GM12878 (cell line): ENCODE results near the gene LAMP5. TPM values are rescaled to one million over a fixed set of nuclear protein-coding genes. Genes with fewer than 3 reads are reported as not detected.

Experiments used
- ATAC-seq: fragments of 200-7000 bp; cut with Tn5 transposase; 3 replicates; pipeline ENCODE4 v1.9.1; 2020; ENCODE audit warnings: mild to moderate bottlenecking, moderate library complexity
- BruUV-seq: library from RNA; stranded (reverse); fragments of 400-500 nt; replicated peaks from 2 replicates; lab custom pipeline; 2021; lab: Mats Ljungman, UMichigan
- CTCF ChIA-PET: fragments of 300-600 bp; sonication (Branson Sonifier 250); formaldehyde crosslinking; extraction: SDS; loops from one replicate; lab custom pipeline; 2021; ENCODE audit warnings: inconsistent platforms; lab: Yijun Ruan, JAX
- POLR2A ChIA-PET: fragments of 350-600 bp; formaldehyde crosslinking; extraction: SDS; loops from one replicate; lab custom pipeline; 2021; ENCODE audit warnings: inconsistent platforms; lab: Charles Lee
- RAD21 ChIA-PET: fragments of 300-600 bp; sonication (Branson Sonifier 250); formaldehyde crosslinking; loops from one replicate; lab custom pipeline; 2023; ENCODE audit warnings: antibody characterized with exemption; ENCODE audit not compliant: unreplicated experiment; lab: Charles Lee
- SMC1A ChIA-PET: fragments of 300-600 bp; sonication (Branson Sonifier 250); formaldehyde crosslinking; loops from one replicate; lab custom pipeline; 2023; ENCODE audit not compliant: unreplicated experiment, uncharacterized antibody; lab: Charles Lee
- DNase-seq: peaks from one replicate; pipeline ENCODE4 v3.0.0-alpha.2; 2011; ENCODE audit warnings: low read depth, low spot score
- FAIRE-seq: peaks from 3 replicates; lab custom pipeline; 2011; peaks lifted over from hg19 to GRCh38; lab: Jason Lieb, UNC
- H2AFZ ChIP-seq: 2 replicates; pipeline ENCODE4 v1.6.0; 2011; ENCODE audit warnings: low read depth, low read length, control low read depth; ENCODE audit not compliant: control insufficient read depth
- H3K27ac ChIP-seq: 2 replicates; pipeline ENCODE4 v1.5.1; 2011; ENCODE audit warnings: control low read depth; ENCODE audit not compliant: control insufficient read depth, insufficient read depth
- H3K27me3 ChIP-seq, 2 experiments: replicated peaks in 1 of 2; 2 replicates each; pipeline versions ENCODE4 v1.6.0 to v1.6.1; 2011; ENCODE audit warnings: low read length in 1 of 2; ENCODE audit not compliant: control insufficient read depth in 2 of 2, insufficient read depth in 2 of 2
- H3K36me3 ChIP-seq, 2 experiments: 2 replicates each; pipeline ENCODE4 v1.5.1; 2011; ENCODE audit warnings: low read length in 1 of 2; ENCODE audit not compliant: control insufficient read depth in 2 of 2, insufficient read depth in 2 of 2
- H3K4me1 ChIP-seq: 2 replicates; pipeline ENCODE4 v1.6.1; 2011; ENCODE audit warnings: mild to moderate bottlenecking, low read length, moderate library complexity, mixed read lengths; ENCODE audit not compliant: control insufficient read depth, insufficient read depth
- H3K4me2 ChIP-seq: 2 replicates; pipeline ENCODE4 v1.6.0; 2011; ENCODE audit warnings: control low read depth; ENCODE audit not compliant: control insufficient read depth, insufficient read depth
- H3K4me3 ChIP-seq: fragments of 200-600 bp; sonication (generic); 2 replicates; pipeline ENCODE4 v1.5.1; 2016
- H3K79me2 ChIP-seq: 2 replicates; pipeline ENCODE4 v1.6.0; 2011; ENCODE audit warnings: low read length; ENCODE audit not compliant: control insufficient read depth, insufficient read depth
- H3K9ac ChIP-seq: 2 replicates; pipeline ENCODE4 v1.8.0; 2011; ENCODE audit warnings: low read length, control low read depth, mixed read lengths; ENCODE audit not compliant: control insufficient read depth, insufficient read depth
- H3K9me3 ChIP-seq: replicated peaks from 3 replicates; pipeline ENCODE4 v1.5.1; 2011; ENCODE audit warnings: mild to moderate bottlenecking, low read length; ENCODE audit not compliant: control insufficient read depth, insufficient read depth
- H4K20me1 ChIP-seq: 2 replicates; pipeline ENCODE4 v1.6.0; 2011; ENCODE audit not compliant: control insufficient read depth, insufficient read depth
- GABPA ChIP-seq: IDR thresholded peaks from 2 replicates; pipeline ENCODE4 v1.6.1; 2014; ENCODE audit warnings: antibody characterized with exemption, low read depth, mild to moderate bottlenecking, inconsistent platforms
- NFXL1 ChIP-seq: fragments of 450-650 bp; IDR thresholded peaks from 2 replicates; pipeline ENCODE4 v1.6.1; 2017; ENCODE audit warnings: antibody characterized with exemption, mild to moderate bottlenecking, borderline replicate concordance
- PML ChIP-seq: IDR thresholded peaks from 2 replicates; pipeline ENCODE4 v1.6.1; 2012; ENCODE audit warnings: low read length, inconsistent platforms
- RB1 ChIP-seq: fragments of 450-650 bp; formaldehyde crosslinking; IDR thresholded peaks from 2 replicates; pipeline ENCODE4 v1.6.1; 2017; ENCODE audit warnings: mild to moderate bottlenecking, borderline replicate concordance
- ZNF207 ChIP-seq: fragments of 450-650 bp; IDR thresholded peaks from 2 replicates; pipeline ENCODE4 v1.6.1; 2014; ENCODE audit warnings: antibody characterized with exemption, mild to moderate bottlenecking, borderline replicate concordance
- WGBS: methylation state at CpG from one replicate; pipeline ENCODE4 v1.1.6; 2016; ENCODE audit warnings: low lambda C conversion rate; ENCODE audit not compliant: insufficient replicate concordance, insufficient coverage; ENCODE audit errors: missing lambda C conversion rate; 5-methylcytosine and 5-hydroxymethylcytosine counted together
- in situ Hi-C: fragments of 300-500 bp; cut with MboI; formaldehyde crosslinking; loops from 9 replicates; pipeline ENCODE4 v1.14.3; 2018; ENCODE audit warnings: mixed read lengths
- intact Hi-C: fragments of 100-400 bp; cut with micrococcal nuclease; formaldehyde crosslinking; loops from one replicate; pipeline ENCODE4 v1.14.2; 2022; ENCODE audit not compliant: unreplicated experiment
- polyA plus RNA-seq, 11 experiments: library from polyadenylated mRNA; depleted of rRNA in 4 of 11; unstranded in 6 of 11; stranded (reverse) in 5 of 11; fragments of >200 nt; fragmentation: Nextera tagmentation in 4 of 11; fragmentation: Illumina TruSeq in 1 of 11; extraction: Ambion mirVana in 4 of 11; extraction: Trizol in 1 of 11; gene quantifications; 1 replicate in 1 of 11; 2 replicates in 10 of 11; pipeline versions ENCODE4 v1.2.1 to v1.2.3, GENCODE V29; 2011 to 2016; ENCODE audit warnings: inconsistent platforms in 2 of 11, missing spikeins in 2 of 11, low read depth in 1 of 11
- total RNA-seq, 4 experiments: library from RNA; depleted of rRNA in 3 of 4; stranded (reverse); fragments of >200 nt in 3 of 4; fragmentation: Illumina TruSeq in 1 of 4; extraction: Trizol in 1 of 4; gene quantifications; 2 replicates each; pipeline versions ENCODE4 v1.2.1 to v1.2.3, GENCODE V29; 2013 to 2021
- TF ChIP-seq, protein P1 (sequence below): fragments of 450-650 bp; IDR thresholded peaks from 2 replicates; pipeline ENCODE4 v1.6.1; 2017; ENCODE audit warnings: mild to moderate bottlenecking
- TF ChIP-seq, protein P2 (sequence below): fragments of 450-650 bp; IDR thresholded peaks from 2 replicates; pipeline ENCODE4 v1.6.1; 2018; ENCODE audit warnings: borderline replicate concordance, mild to moderate bottlenecking; ENCODE audit not compliant: partially characterized antibody
- TF ChIP-seq, protein P3 (sequence below): fragments of 450-650 bp; IDR thresholded peaks from 2 replicates; pipeline ENCODE4 v1.6.1; 2016; ENCODE audit warnings: mild to moderate bottlenecking
- TF ChIP-seq, protein P4 (sequence below): fragments of 450-650 bp; IDR thresholded peaks from 2 replicates; pipeline ENCODE4 v1.6.1; 2017; ENCODE audit warnings: mild to moderate bottlenecking, moderate library complexity
- TF ChIP-seq, protein P5 (sequence below): fragments of 450-650 bp; IDR thresholded peaks from 2 replicates; pipeline ENCODE4 v1.6.1; 2014; ENCODE audit warnings: mild to moderate bottlenecking

Gene LAMP5
- total and polyA plus RNA-seq, 10 of the 15 experiments (the other 5 are each of a cell fraction or from before 2014, with no cell fraction given): 0.10 to 0.56 (median 0.49) TPM; not detected in 1

DNA sequence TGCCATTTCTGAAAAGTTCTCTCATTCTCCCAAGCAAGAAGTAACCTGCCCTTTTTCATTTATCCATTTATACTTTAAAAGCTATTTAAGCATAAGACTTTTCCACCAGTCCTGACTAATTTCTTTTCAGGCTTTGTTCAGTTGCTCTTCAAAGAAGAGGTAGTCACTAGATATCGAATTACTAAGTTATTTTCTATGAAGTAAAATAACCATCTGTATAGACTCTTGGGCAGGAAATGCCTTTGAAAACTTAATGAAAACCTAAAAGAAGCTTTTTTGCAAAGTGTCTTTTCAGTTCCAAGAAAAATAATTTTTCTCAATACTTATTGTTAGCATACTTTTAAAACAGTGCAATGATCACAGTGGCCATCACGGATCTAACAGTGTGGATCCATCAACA is 31.3 kb upstream of the LAMP5 start (continued):
- TF ChIP-seq, protein P1, sequence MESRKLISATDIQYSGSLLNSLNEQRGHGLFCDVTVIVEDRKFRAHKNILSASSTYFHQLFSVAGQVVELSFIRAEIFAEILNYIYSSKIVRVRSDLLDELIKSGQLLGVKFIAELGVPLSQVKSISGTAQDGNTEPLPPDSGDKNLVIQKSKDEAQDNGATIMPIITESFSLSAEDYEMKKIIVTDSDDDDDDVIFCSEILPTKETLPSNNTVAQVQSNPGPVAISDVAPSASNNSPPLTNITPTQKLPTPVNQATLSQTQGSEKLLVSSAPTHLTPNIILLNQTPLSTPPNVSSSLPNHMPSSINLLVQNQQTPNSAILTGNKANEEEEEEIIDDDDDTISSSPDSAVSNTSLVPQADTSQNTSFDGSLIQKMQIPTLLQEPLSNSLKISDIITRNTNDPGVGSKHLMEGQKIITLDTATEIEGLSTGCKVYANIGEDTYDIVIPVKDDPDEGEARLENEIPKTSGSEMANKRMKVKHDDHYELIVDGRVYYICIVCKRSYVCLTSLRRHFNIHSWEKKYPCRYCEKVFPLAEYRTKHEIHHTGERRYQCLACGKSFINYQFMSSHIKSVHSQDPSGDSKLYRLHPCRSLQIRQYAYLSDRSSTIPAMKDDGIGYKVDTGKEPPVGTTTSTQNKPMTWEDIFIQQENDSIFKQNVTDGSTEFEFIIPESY: no peak
- TF ChIP-seq RB1 (no peak), NFXL1 (no peak)
- TF ChIP-seq, all 136 proteins: peak for 0

DNA sequence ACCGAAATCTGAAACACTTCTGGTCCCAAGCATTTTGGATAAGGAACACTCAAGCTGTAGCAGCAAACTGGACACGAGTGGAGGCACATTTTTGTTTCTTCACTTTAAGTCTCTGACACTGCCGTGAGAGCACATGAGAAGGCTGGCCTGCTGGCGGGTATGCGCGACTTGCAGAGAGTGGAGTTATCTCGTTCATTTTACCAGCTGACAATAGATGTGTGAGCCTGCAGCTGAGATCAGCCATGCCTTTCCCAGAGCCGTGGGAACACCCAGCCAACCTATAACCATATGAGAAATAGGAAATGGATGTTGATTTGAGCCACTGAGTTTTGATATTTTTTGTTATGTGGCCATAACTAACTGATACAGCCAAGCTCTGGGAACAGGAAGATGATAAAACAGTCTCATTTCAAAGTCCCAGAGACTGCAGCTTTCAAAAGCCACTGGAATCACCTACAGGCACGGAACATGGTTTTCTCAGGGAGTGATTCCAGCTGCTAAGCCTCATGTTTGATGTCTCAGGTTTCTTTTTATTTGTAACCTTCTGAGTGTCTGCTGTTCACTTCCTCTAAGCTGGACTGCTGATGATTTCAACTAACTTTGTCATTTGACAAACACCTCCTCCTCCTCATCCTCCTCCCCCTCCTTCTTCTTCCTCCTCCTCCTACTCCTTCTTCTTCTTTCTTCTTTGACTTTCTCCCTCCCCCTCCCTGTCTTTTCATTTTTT is 28.6 kb upstream of the LAMP5 start:
- H3K4me1 ChIP-seq: peaks cover 14% of the 10 kb centered on the region
- ChIA-PET CTCF (no interaction called here), POLR2A (no interaction called here), SMC1A (interaction anchor here (0.7 kb wide), 1 partner anchor 356 kb away, joined by 3 read pairs; no protein-coding TSS in a partner anchor), RAD21 (no interaction called here)
- DNase-seq: no peak
- H3K9ac ChIP-seq: no peak overlapping the region
- no TSS peak for BruUV-seq
- H4K20me1 ChIP-seq: no peaks in the 10 kb centered on the region
- no peak overlapping the region for H3K4me2 ChIP-seq
- no peak overlapping the region for H2AFZ ChIP-seq
- H3K79me2 ChIP-seq: no peaks in the 10 kb centered on the region
- no peak for ATAC-seq
- in situ Hi-C loops (no loop called here), intact Hi-C loops (no loop called here)
- H3K4me3 ChIP-seq: no peak overlapping the region
- FAIRE-seq: no peak
- H3K36me3 ChIP-seq: no peaks in the 10 kb centered on the region
- WGBS: 31% methylated on average over 9 of the region's 9 CpGs
- H3K27ac ChIP-seq: no peak overlapping the region
- no peaks in the 10 kb centered on the region; a peak in 1 of 4 replicates for H3K27me3 ChIP-seq
- H3K9me3 ChIP-seq: no peaks in the 10 kb centered on the region; the same call in 2 of the 3 replicates
- no peak for TF ChIP-seq PML
- TF ChIP-seq, protein P2, sequence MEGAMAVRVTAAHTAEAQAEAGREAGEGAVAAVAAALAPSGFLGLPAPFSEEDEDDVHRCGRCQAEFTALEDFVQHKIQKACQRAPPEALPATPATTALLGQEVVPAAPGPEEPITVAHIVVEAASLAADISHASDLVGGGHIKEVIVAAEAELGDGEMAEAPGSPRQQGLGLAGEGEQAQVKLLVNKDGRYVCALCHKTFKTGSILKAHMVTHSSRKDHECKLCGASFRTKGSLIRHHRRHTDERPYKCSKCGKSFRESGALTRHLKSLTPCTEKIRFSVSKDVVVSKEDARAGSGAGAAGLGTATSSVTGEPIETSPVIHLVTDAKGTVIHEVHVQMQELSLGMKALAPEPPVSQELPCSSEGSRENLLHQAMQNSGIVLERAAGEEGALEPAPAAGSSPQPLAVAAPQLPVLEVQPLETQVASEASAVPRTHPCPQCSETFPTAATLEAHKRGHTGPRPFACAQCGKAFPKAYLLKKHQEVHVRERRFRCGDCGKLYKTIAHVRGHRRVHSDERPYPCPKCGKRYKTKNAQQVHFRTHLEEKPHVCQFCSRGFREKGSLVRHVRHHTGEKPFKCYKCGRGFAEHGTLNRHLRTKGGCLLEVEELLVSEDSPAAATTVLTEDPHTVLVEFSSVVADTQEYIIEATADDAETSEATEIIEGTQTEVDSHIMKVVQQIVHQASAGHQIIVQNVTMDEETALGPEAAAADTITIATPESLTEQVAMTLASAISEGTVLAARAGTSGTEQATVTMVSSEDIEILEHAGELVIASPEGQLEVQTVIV: no peak
- TF ChIP-seq, protein P3, sequence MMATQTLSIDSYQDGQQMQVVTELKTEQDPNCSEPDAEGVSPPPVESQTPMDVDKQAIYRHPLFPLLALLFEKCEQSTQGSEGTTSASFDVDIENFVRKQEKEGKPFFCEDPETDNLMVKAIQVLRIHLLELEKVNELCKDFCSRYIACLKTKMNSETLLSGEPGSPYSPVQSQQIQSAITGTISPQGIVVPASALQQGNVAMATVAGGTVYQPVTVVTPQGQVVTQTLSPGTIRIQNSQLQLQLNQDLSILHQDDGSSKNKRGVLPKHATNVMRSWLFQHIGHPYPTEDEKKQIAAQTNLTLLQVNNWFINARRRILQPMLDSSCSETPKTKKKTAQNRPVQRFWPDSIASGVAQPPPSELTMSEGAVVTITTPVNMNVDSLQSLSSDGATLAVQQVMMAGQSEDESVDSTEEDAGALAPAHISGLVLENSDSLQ: no peak
- TF ChIP-seq, protein P4, sequence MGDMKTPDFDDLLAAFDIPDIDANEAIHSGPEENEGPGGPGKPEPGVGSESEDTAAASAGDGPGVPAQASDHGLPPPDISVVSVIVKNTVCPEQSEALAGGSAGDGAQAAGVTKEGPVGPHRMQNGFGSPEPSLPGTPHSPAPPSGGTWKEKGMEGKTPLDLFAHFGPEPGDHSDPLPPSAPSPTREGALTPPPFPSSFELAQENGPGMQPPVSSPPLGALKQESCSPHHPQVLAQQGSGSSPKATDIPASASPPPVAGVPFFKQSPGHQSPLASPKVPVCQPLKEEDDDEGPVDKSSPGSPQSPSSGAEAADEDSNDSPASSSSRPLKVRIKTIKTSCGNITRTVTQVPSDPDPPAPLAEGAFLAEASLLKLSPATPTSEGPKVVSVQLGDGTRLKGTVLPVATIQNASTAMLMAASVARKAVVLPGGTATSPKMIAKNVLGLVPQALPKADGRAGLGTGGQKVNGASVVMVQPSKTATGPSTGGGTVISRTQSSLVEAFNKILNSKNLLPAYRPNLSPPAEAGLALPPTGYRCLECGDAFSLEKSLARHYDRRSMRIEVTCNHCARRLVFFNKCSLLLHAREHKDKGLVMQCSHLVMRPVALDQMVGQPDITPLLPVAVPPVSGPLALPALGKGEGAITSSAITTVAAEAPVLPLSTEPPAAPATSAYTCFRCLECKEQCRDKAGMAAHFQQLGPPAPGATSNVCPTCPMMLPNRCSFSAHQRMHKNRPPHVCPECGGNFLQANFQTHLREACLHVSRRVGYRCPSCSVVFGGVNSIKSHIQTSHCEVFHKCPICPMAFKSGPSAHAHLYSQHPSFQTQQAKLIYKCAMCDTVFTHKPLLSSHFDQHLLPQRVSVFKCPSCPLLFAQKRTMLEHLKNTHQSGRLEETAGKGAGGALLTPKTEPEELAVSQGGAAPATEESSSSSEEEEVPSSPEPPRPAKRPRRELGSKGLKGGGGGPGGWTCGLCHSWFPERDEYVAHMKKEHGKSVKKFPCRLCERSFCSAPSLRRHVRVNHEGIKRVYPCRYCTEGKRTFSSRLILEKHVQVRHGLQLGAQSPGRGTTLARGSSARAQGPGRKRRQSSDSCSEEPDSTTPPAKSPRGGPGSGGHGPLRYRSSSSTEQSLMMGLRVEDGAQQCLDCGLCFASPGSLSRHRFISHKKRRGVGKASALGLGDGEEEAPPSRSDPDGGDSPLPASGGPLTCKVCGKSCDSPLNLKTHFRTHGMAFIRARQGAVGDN: no peak
- TF ChIP-seq GABPA: no peak
- TF ChIP-seq, protein P5, sequence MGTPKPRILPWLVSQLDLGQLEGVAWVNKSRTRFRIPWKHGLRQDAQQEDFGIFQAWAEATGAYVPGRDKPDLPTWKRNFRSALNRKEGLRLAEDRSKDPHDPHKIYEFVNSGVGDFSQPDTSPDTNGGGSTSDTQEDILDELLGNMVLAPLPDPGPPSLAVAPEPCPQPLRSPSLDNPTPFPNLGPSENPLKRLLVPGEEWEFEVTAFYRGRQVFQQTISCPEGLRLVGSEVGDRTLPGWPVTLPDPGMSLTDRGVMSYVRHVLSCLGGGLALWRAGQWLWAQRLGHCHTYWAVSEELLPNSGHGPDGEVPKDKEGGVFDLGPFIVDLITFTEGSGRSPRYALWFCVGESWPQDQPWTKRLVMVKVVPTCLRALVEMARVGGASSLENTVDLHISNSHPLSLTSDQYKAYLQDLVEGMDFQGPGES: no peak
- no peak for TF ChIP-seq ZNF207
